CD14-positive monocyte (primary cell): Measurements from ENCODE around the gene NTRK2. TPM values are rescaled to one million over a fixed set of nuclear protein-coding genes. Genes with fewer than 3 reads are reported as not detected.

ENCODE experiments used
- DNase-seq, 3 donors: peaks; one replicate each; pipeline ENCODE4 v3.0.0-alpha.2; 2011 to 2022
- H2AFZ ChIP-seq: 2 replicates; pipeline ENCODE4 v1.6.0; 2012; ENCODE audit warnings: mild to moderate bottlenecking, low read depth, low read length, inconsistent platforms; ENCODE audit not compliant: insufficient read depth, poor library complexity, severe bottlenecking
- H3K27ac ChIP-seq, 2 donors: 1 replicate in 1 of 2; 2 replicates in 1 of 2; pipeline ENCODE4 v1.5.1; 2012 to 2013; ENCODE audit warnings: low read length in 2 of 2, control low read depth in 1 of 2, inconsistent platforms in 1 of 2, low read depth in 1 of 2, mild to moderate bottlenecking in 1 of 2
- H3K27me3 ChIP-seq, 2 donors: one replicate each; pipeline versions ENCODE4 v1.6.0 to v1.6.1; 2011 to 2013; ENCODE audit warnings: low read length in 2 of 2; ENCODE audit not compliant: control insufficient read depth in 2 of 2, insufficient read depth in 2 of 2
- H3K36me3 ChIP-seq, 2 donors: replicated peaks in 1 of 2; 1 replicate in 1 of 2; 2 replicates in 1 of 2; pipeline versions ENCODE4 v1.5.1 to v1.6.1; 2012 to 2013; ENCODE audit warnings: low read length in 2 of 2, control low read depth in 1 of 2, inconsistent platforms in 1 of 2, mild to moderate bottlenecking in 1 of 2; ENCODE audit not compliant: insufficient read depth in 2 of 2, control insufficient read depth in 1 of 2
- H3K4me1 ChIP-seq, 2 donors: 1 replicate in 1 of 2; 2 replicates in 1 of 2; pipeline versions ENCODE4 v1.5.1 to v1.6.1; 2012 to 2013; ENCODE audit warnings: low read length in 2 of 2, control low read depth in 1 of 2, inconsistent platforms in 1 of 2, mild to moderate bottlenecking in 1 of 2, moderate library complexity in 1 of 2; ENCODE audit not compliant: insufficient read depth in 2 of 2, control insufficient read depth in 1 of 2
- H3K4me2 ChIP-seq: replicated peaks from 2 replicates; pipeline ENCODE3; 2012; ENCODE audit warnings: low read length, moderate library complexity, mild to moderate bottlenecking; ENCODE audit not compliant: poor library complexity, severe bottlenecking; ENCODE audit errors: extremely low read depth
- H3K4me3 ChIP-seq, 3 experiments: fragments of 200-600 bp in 1 of 3; sonication (generic) in 1 of 3; replicated peaks in 1 of 3; 1 replicate in 2 of 3; 2 replicates in 1 of 3; pipeline ENCODE4 v1.5.1; 2011 to 2013; ENCODE audit warnings: low read length in 3 of 3, mild to moderate bottlenecking in 3 of 3, control low read depth in 2 of 3, low read depth in 2 of 3, inconsistent platforms in 1 of 3, moderate library complexity in 1 of 3
- H3K79me2 ChIP-seq: 2 replicates; pipeline ENCODE4 v1.6.0; 2012; ENCODE audit warnings: mild to moderate bottlenecking, control low read depth, inconsistent platforms, low read length, moderate library complexity; ENCODE audit not compliant: insufficient read depth
- H3K9ac ChIP-seq: 2 replicates; pipeline ENCODE4 v1.6.0; 2017; ENCODE audit warnings: low read length, mild to moderate bottlenecking; ENCODE audit not compliant: insufficient read depth, poor library complexity, severe bottlenecking
- H3K9me3 ChIP-seq, 2 donors: replicated peaks in 1 of 2; 1 replicate in 1 of 2; 2 replicates in 1 of 2; pipeline versions ENCODE4 v1.5.1 to v1.6.1; 2012 to 2013; ENCODE audit warnings: low read length in 2 of 2, control low read depth in 1 of 2; ENCODE audit not compliant: control insufficient read depth in 1 of 2, insufficient read depth in 1 of 2
- H4K20me1 ChIP-seq: 2 replicates; pipeline ENCODE4 v1.6.0; 2012; ENCODE audit warnings: mild to moderate bottlenecking, low read length, control low read depth, moderate library complexity; ENCODE audit not compliant: insufficient read depth
- H3K27ac Mint-ChIP-seq, 7 donors: one replicate each; pipeline ENCODE4 v1.8.0; 2020; ENCODE audit warnings: mild to moderate bottlenecking in 7 of 7, mixed read lengths in 7 of 7, moderate library complexity in 6 of 7, inconsistent platforms in 2 of 7
- H3K27me3 Mint-ChIP-seq, 3 donors: one replicate each; pipeline ENCODE4 v1.8.0; 2021 to 2022; ENCODE audit warnings: low read depth in 3 of 3, mild to moderate bottlenecking in 3 of 3, mixed read lengths in 3 of 3, moderate library complexity in 3 of 3, inconsistent platforms in 1 of 3
- H3K36me3 Mint-ChIP-seq, 2 donors: one replicate each; pipeline ENCODE4 v1.8.0; 2020; ENCODE audit warnings: mixed read lengths in 2 of 2, inconsistent platforms in 1 of 2, mild to moderate bottlenecking in 1 of 2
- H3K4me1 Mint-ChIP-seq: one replicate; pipeline ENCODE4 v1.8.0; 2020; ENCODE audit warnings: mild to moderate bottlenecking, mixed read lengths
- H3K4me3 Mint-ChIP-seq, 2 donors: one replicate each; pipeline ENCODE4 v1.8.0; 2020; ENCODE audit warnings: mild to moderate bottlenecking in 2 of 2, mixed read lengths in 2 of 2, moderate library complexity in 1 of 2
- H3K9me3 Mint-ChIP-seq, 7 donors: one replicate each; pipeline ENCODE4 v1.8.0; 2020 to 2022; ENCODE audit warnings: mixed read lengths in 7 of 7, mild to moderate bottlenecking in 6 of 7, moderate library complexity in 6 of 7, inconsistent platforms in 2 of 7
- CTCF ChIP-seq: fragments of 200-600 bp; IDR thresholded peaks from one replicate; pipeline ENCODE4 v1.8.0; 2022; ENCODE audit warnings: antibody characterized with exemption, mild to moderate bottlenecking
- WGBS: methylation state at CpG from one replicate; pipeline ENCODE4 v1.1.5; 2013; ENCODE audit warnings: missing lambda C conversion rate; ENCODE audit not compliant: insufficient coverage; 5-methylcytosine and 5-hydroxymethylcytosine counted together
- intact Hi-C, 2 donors: fragments of 100-400 bp; cut with micrococcal nuclease; formaldehyde crosslinking; loops; one replicate each; pipeline versions ENCODE4 v1.15.0 to v1.15.1; 2023
- polyA plus RNA-seq, 3 donors: library from polyadenylated mRNA; depleted of rRNA in 1 of 3; unstranded in 2 of 3; stranded (reverse) in 1 of 3; fragments of 300-500 nt in 2 of 3; fragments of >200 nt in 1 of 3; fragmentation: Illumina TruSeq in 2 of 3; gene quantifications; 1 replicate in 2 of 3; 2 replicates in 1 of 3; pipeline ENCODE4 v1.2.3, GENCODE V29; 2012 to 2021

The NTRK2 gene
- polyA plus RNA-seq, 3 donors, result not detected

GRCh38 chr9:84785792-84786547, 116.4 kb downstream of the NTRK2 start:
- no peak overlapping the region for H3K9ac ChIP-seq
- 95% methylated on average over 2 of the region's 4 CpGs for WGBS
- H3K36me3 Mint-ChIP-seq, result no peaks in the 10 kb centered on the region

GRCh38 chr9:84788803-84789462, 119.4 kb downstream of the NTRK2 start:
- no peak overlapping the region for H3K4me3 Mint-ChIP-seq
- no peaks in the 10 kb centered on the region for H3K79me2 ChIP-seq
- H3K27ac Mint-ChIP-seq, result no peak overlapping the region
- no peak for DNase-seq
- TF ChIP-seq CTCF, result no peak
- H3K4me1 Mint-ChIP-seq, result no peaks in the 10 kb centered on the region
- H3K4me2 ChIP-seq, result no peak overlapping the region
- H3K27me3 ChIP-seq, result no peaks in the 10 kb centered on the region
- no peak overlapping the region for H3K27ac ChIP-seq
- H3K9me3 Mint-ChIP-seq, result peaks cover 0 to 5% (median under 1%) of the 10 kb centered on the region in 7 donors
- peaks cover 1 to 6% (median 2%) of the 10 kb centered on the region in 3 donors for H3K27me3 Mint-ChIP-seq
- H3K36me3 Mint-ChIP-seq, result no peaks in the 10 kb centered on the region
- H3K9ac ChIP-seq, result no peak overlapping the region
- H3K4me1 ChIP-seq, result no peaks in the 10 kb centered on the region
- 100% methylated on average over 4 of the region's 5 CpGs for WGBS
- no peaks in the 10 kb centered on the region for H3K36me3 ChIP-seq
- no peak overlapping the region for H3K4me3 ChIP-seq
- no peaks in the 10 kb centered on the region for H4K20me1 ChIP-seq
- intact Hi-C loops, result no loop called here
- H2AFZ ChIP-seq, result no peak overlapping the region
- H3K9me3 ChIP-seq, result no peaks in the 10 kb centered on the region

More at GRCh38 chr9:84785792-84786547, 116.4 kb downstream of the NTRK2 start:
- no peak overlapping the region for H3K27ac ChIP-seq
- H3K27me3 ChIP-seq, result no peaks in the 10 kb centered on the region
- no peaks in the 10 kb centered on the region for H3K4me1 Mint-ChIP-seq
- no peaks in the 10 kb centered on the region for H3K9me3 ChIP-seq
- H3K27me3 Mint-ChIP-seq, result peaks cover 2 to 5% (median 3%) of the 10 kb centered on the region in 3 donors
- no peaks in the 10 kb centered on the region for H3K4me1 ChIP-seq
- no peaks in the 10 kb centered on the region for H3K36me3 ChIP-seq
- peak overlapping the region in 1 of 7 donors; percentile 40 for H3K27ac Mint-ChIP-seq
- H3K4me3 ChIP-seq, result no peak overlapping the region
- H3K4me3 Mint-ChIP-seq, result no peak overlapping the region
- H2AFZ ChIP-seq, result no peak overlapping the region
- peaks cover 0 to 5% (median 0%) of the 10 kb centered on the region in 7 donors for H3K9me3 Mint-ChIP-seq
- H4K20me1 ChIP-seq, result no peaks in the 10 kb centered on the region
- no peak overlapping the region for H3K4me2 ChIP-seq
- intact Hi-C loops, result no loop called here
- H3K79me2 ChIP-seq, result no peaks in the 10 kb centered on the region
- TF ChIP-seq CTCF, result no peak
- DNase-seq, result no peak
